Endothelial cell of umbilical vein (primary cell): ENCODE measurements around the gene RNF224. TPM values are rescaled to one million over a fixed set of nuclear protein-coding genes. Genes with fewer than 3 reads are reported as not detected.

Source experiments
- BruUV-seq: library from RNA; stranded (reverse); fragments of 400-500 nt; replicated peaks from 2 replicates; lab custom pipeline; 2021; lab: Mats Ljungman, UMichigan
- CTCF ChIA-PET: fragments of 300-600, 350-600 bp; sonication (Branson Sonifier 250); formaldehyde crosslinking; loops from one replicate; lab custom pipeline; 2021; ENCODE audit warnings: antibody characterized with exemption, inconsistent platforms; lab: Charles Lee
- POLR2A ChIA-PET: fragments of 300-600, 350-600 bp; sonication (Branson Sonifier 250); formaldehyde crosslinking; loops from one replicate; lab custom pipeline; 2021; ENCODE audit warnings: antibody characterized with exemption, inconsistent platforms; lab: Charles Lee
- DNase-seq: peaks from one replicate; pipeline ENCODE4 v3.0.0-alpha.2; 2011; ENCODE audit warnings: low read depth, low spot score
- FAIRE-seq: peaks from 2 replicates; lab custom pipeline; 2011; peaks lifted over from hg19 to GRCh38; lab: Jason Lieb, UNC
- H2AFZ ChIP-seq: 2 replicates; pipeline ENCODE4 v1.6.0; 2012; ENCODE audit warnings: low read depth, low read length, control low read depth, inconsistent platforms
- H3K27ac ChIP-seq: 2 replicates; pipeline ENCODE4 v1.5.1; 2011; ENCODE audit warnings: low read depth, mild to moderate bottlenecking, control low read depth, low read length, moderate library complexity; ENCODE audit not compliant: insufficient read depth
- H3K27me3 ChIP-seq, 2 experiments: 2 replicates each; pipeline versions ENCODE4 v1.6.0 to v1.6.1; 2011; ENCODE audit warnings: low read length in 2 of 2, mixed read lengths in 1 of 2; ENCODE audit not compliant: control insufficient read depth in 2 of 2, insufficient read depth in 2 of 2
- H3K36me3 ChIP-seq, 2 experiments: 2 replicates in 1 of 2; 3 replicates in 1 of 2; pipeline ENCODE4 v1.5.1; 2011; ENCODE audit warnings: low read length in 2 of 2, mild to moderate bottlenecking in 1 of 2, moderate library complexity in 1 of 2; ENCODE audit not compliant: control insufficient read depth in 2 of 2, insufficient read depth in 2 of 2; ENCODE audit errors: extremely low read depth in 1 of 2
- H3K4me1 ChIP-seq: 3 replicates; pipeline ENCODE4 v1.5.1; 2011; ENCODE audit warnings: mild to moderate bottlenecking, low read length; ENCODE audit not compliant: control insufficient read depth, insufficient read depth; ENCODE audit errors: extremely low read depth
- H3K4me2 ChIP-seq: 2 replicates; pipeline ENCODE4 v1.6.1; 2011; ENCODE audit warnings: low read length, control low read depth, mixed read lengths; ENCODE audit not compliant: insufficient read depth
- H3K4me3 ChIP-seq, 3 experiments: fragments of 200-600 bp in 1 of 3; sonication (generic), shearing (Covaris generic) in 1 of 3; replicated peaks in 1 of 3; 2 replicates each; pipeline ENCODE4 v1.5.1; 2011 to 2016; ENCODE audit warnings: control low read depth in 3 of 3, low read length in 3 of 3, mild to moderate bottlenecking in 2 of 3, inconsistent platforms in 1 of 3, low read depth in 1 of 3, moderate library complexity in 1 of 3; ENCODE audit not compliant: insufficient read depth in 1 of 3
- H3K79me2 ChIP-seq: 2 replicates; pipeline ENCODE4 v1.6.0; 2012; ENCODE audit warnings: low read length, inconsistent platforms; ENCODE audit not compliant: control insufficient read depth, insufficient read depth
- H3K9ac ChIP-seq: replicated peaks from 2 replicates; pipeline ENCODE3; 2011; ENCODE audit warnings: low read length, control low read depth; ENCODE audit not compliant: insufficient read depth; ENCODE audit errors: extremely low read depth
- H3K9me1 ChIP-seq: replicated peaks from 3 replicates; pipeline ENCODE4 v1.6.0; 2011; ENCODE audit warnings: mild to moderate bottlenecking, low read length; ENCODE audit not compliant: control insufficient read depth, insufficient read depth; ENCODE audit errors: extremely low read depth
- H3K9me3 ChIP-seq: replicated peaks from 2 replicates; pipeline ENCODE4 v1.5.1; 2012; ENCODE audit warnings: low read length, inconsistent platforms; ENCODE audit not compliant: control insufficient read depth, insufficient read depth
- H4K20me1 ChIP-seq: replicated peaks from 2 replicates; pipeline ENCODE3; 2011; ENCODE audit warnings: mild to moderate bottlenecking, low read length; ENCODE audit not compliant: control insufficient read depth, insufficient read depth; ENCODE audit errors: extremely low read depth
- CTCF ChIP-seq, 2 donors: IDR thresholded peaks; 1 replicate in 1 of 2; 2 replicates in 1 of 2; pipeline ENCODE4 v1.5.1; 2011; ENCODE audit warnings: low read length in 2 of 2, mild to moderate bottlenecking in 2 of 2, moderate library complexity in 2 of 2, control low read depth in 1 of 2, inconsistent platforms in 1 of 2, low read depth in 1 of 2; ENCODE audit not compliant: insufficient read depth in 1 of 2; ENCODE audit errors: extremely low read depth in 1 of 2
- EZH2 ChIP-seq: IDR thresholded peaks from 2 replicates; pipeline ENCODE4 v1.6.1; 2012; ENCODE audit warnings: borderline replicate concordance, low read depth, mild to moderate bottlenecking, moderate library complexity, low read length, inconsistent platforms; ENCODE audit not compliant: severe bottlenecking
- FOS ChIP-seq: IDR thresholded peaks from 2 replicates; pipeline ENCODE4 v1.6.1; 2011; ENCODE audit warnings: mild to moderate bottlenecking, low read length, moderate library complexity, borderline replicate concordance; ENCODE audit not compliant: insufficient read depth
- GATA2 ChIP-seq: IDR thresholded peaks from 2 replicates; pipeline ENCODE4 v1.7.0; 2011; ENCODE audit warnings: low read depth, mild to moderate bottlenecking, moderate library complexity, mixed read lengths, low read length; ENCODE audit not compliant: insufficient read length, insufficient read depth
- JUN ChIP-seq: IDR thresholded peaks from 2 replicates; pipeline ENCODE4 v1.6.1; 2011; ENCODE audit warnings: borderline replicate concordance, low read depth; ENCODE audit not compliant: insufficient read length, insufficient read depth
- MAX ChIP-seq: IDR thresholded peaks from 2 replicates; pipeline ENCODE4 v1.6.1; 2011; ENCODE audit not compliant: insufficient read depth, insufficient read length
- MYC ChIP-seq: IDR thresholded peaks from one replicate; pipeline ENCODE4 v1.6.1; 2011; ENCODE audit warnings: mild to moderate bottlenecking, low read depth, low read length
- POLR2A ChIP-seq: IDR thresholded peaks from 2 replicates; pipeline ENCODE4 v1.6.1; 2012; ENCODE audit warnings: low read depth, mild to moderate bottlenecking, control low read depth, low read length
- POLR2AphosphoS5 ChIP-seq: IDR thresholded peaks from 2 replicates; pipeline ENCODE4 v1.6.1; 2012; ENCODE audit warnings: low read depth, mild to moderate bottlenecking, control low read depth, low read length, moderate library complexity; ENCODE audit not compliant: insufficient read depth
- dilution Hi-C: fragments of 300-500 bp; cut with MboI; formaldehyde crosslinking; loops from one replicate; pipeline ENCODE4 v1.15.0; 2019; ENCODE audit warnings: low sequenced_read_pairs; ENCODE audit not compliant: extremely low pct_ligation_motif_present
- intact Hi-C: fragments of 100-400 bp; cut with micrococcal nuclease; formaldehyde crosslinking; loops from one replicate; pipeline ENCODE4 v1.10.0; 2022
- polyA plus RNA-seq, 4 experiments: library from polyadenylated mRNA; depleted of rRNA in 3 of 4; stranded (reverse) in 3 of 4; unstranded in 1 of 4; fragments of >200 nt; gene quantifications; 2 replicates each; pipeline versions ENCODE4 v1.2.1 to v1.2.3, GENCODE V29; 2011 to 2012; ENCODE audit warnings: missing spikeins in 1 of 4
- total RNA-seq: library from RNA; stranded (reverse); gene quantifications from 2 replicates; pipeline ENCODE4 v1.2.3, GENCODE V29; 2021

Gene RNF224
- total and polyA plus RNA-seq, 2 donors (not counting 3 experiments of a cell fraction or from before 2014, with no cell fraction given) = not detected

GRCh38 chr9:137182836-137183235, 44.5 kb upstream of the RNF224 start:
- Histone ChIP-seq H3K4me1 (peaks cover 15% of the 10 kb centered on the region), H3K9ac (no peak overlapping the region), H3K4me2 (no peak overlapping the region), H3K27me3 (no peaks in the 10 kb centered on the region), H3K79me2 (peaks cover 18% of the 10 kb centered on the region), H3K27ac (no peak overlapping the region), H3K4me3 (no peak overlapping the region), H4K20me1 (no peaks in the 10 kb centered on the region), H3K9me3 (no peaks in the 10 kb centered on the region), H2AFZ (no peak overlapping the region), H3K9me1 (no peaks in the 10 kb centered on the region), H3K36me3 (peaks cover 0 to 56% of the 10 kb centered on the region in 2 experiments)
- CTCF ChIA-PET = interaction anchor here (0.7 kb wide), 1 partner anchor 45 kb away, joined by 3 read pairs; the partner anchor contains the start of gene RNF224
- POLR2A ChIA-PET = no interaction called here
- intact Hi-C loops = no loop called here
- dilution Hi-C loops = no loop called here
- DNase-seq = no peak
- FAIRE-seq = no peak
- TF ChIP-seq CTCF (IDR thresholded peaks at IDR 0.05; ENCODE audit: extremely low read depth in 1 of 2, insufficient read depth in 1 of 2, low read depth in 1 of 2, low read length in 2 of 2) (no peak), MAX (no peak), EZH2 (no peak), JUN (no peak), POLR2AphosphoS5 (no peak), POLR2A (no peak), FOS (no peak), MYC (no peak), GATA2 (no peak)
- no TSS peak for BruUV-seq
